Ishikawa (cell line): Measurements from ENCODE around the gene RPRD1A.

Experiments
- CEBPB ChIP-seq: IDR thresholded peaks from 2 replicates; pipeline ENCODE4 v1.6.1; 2012
- CREB1 ChIP-seq: IDR thresholded peaks from 2 replicates; pipeline ENCODE4 v1.6.1; 2012; ENCODE audit warnings: low read depth
- EGR1 ChIP-seq: IDR thresholded peaks from 2 replicates; pipeline ENCODE4 v1.6.1; 2012
- EP300 ChIP-seq: IDR thresholded peaks from 2 replicates; pipeline ENCODE4 v1.6.1; 2012; ENCODE audit warnings: borderline replicate concordance
- FOXM1 ChIP-seq: IDR thresholded peaks from 2 replicates; pipeline ENCODE4 v1.6.1; 2012; ENCODE audit warnings: low read depth, borderline replicate concordance
- MAX ChIP-seq: IDR thresholded peaks from 2 replicates; pipeline ENCODE4 v1.6.1; 2012
- NFIC ChIP-seq: IDR thresholded peaks from 2 replicates; pipeline ENCODE4 v1.6.1; 2012
- RAD21 ChIP-seq: IDR thresholded peaks from 2 replicates; pipeline ENCODE4 v1.6.1; 2012; ENCODE audit warnings: low read depth
- REST ChIP-seq: IDR thresholded peaks from 2 replicates; pipeline ENCODE4 v1.6.1; 2012; ENCODE audit warnings: low read depth, mild to moderate bottlenecking
- TAF1 ChIP-seq: IDR thresholded peaks from 2 replicates; pipeline ENCODE4 v1.6.1; 2012; ENCODE audit warnings: low read depth, mild to moderate bottlenecking
- TCF12 ChIP-seq: IDR thresholded peaks from 2 replicates; pipeline ENCODE4 v1.6.1; 2012; ENCODE audit warnings: low read depth
- TEAD4 ChIP-seq: IDR thresholded peaks from 2 replicates; pipeline ENCODE4 v1.6.1; 2012
- YY1 ChIP-seq: IDR thresholded peaks from 2 replicates; pipeline ENCODE4 v1.6.1; 2012; ENCODE audit warnings: low read depth
- ZBTB7A ChIP-seq: IDR thresholded peaks from 2 replicates; pipeline ENCODE4 v1.6.1; 2012; ENCODE audit warnings: low read depth
- TF ChIP-seq, protein P1 (sequence below): IDR thresholded peaks from 2 replicates; pipeline ENCODE4 v1.6.1; 2012

Gene RPRD1A

GRCh38 chr18:36015629-36016028 is 51.7 kb downstream of the RPRD1A start:
- TF ChIP-seq MAX (no peak), ZBTB7A (no peak), CEBPB (no peak), CREB1 (no peak)

DNA sequence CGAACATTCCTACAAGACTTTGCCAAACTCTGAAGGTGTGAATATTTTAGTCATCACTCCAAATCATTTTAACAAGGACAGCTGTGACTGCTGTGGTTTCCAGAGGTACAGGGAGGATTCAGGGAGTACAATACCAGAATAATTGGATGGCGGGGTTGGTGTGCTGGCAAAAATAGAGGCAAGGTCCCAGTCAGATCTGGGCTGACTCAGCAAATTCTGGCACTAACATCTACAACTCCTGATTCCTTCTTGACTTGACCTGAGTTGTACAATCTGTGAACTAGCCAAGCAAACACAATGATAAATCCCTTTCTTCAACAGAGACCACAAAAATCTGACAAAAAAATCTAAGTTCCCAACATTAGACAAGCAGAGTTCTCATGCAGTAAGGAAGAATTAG is 54.5 kb downstream of the RPRD1A start:
- TF ChIP-seq MAX (no peak), TEAD4 (no peak), CEBPB (no peak), EGR1 (no peak), RAD21 (no peak), CREB1 (no peak), NFIC (no peak), ZBTB7A (no peak), YY1 (no peak), REST (no peak), FOXM1 (no peak), TCF12 (no peak), EP300 (no peak), TAF1 (no peak)
- TF ChIP-seq, protein P1, sequence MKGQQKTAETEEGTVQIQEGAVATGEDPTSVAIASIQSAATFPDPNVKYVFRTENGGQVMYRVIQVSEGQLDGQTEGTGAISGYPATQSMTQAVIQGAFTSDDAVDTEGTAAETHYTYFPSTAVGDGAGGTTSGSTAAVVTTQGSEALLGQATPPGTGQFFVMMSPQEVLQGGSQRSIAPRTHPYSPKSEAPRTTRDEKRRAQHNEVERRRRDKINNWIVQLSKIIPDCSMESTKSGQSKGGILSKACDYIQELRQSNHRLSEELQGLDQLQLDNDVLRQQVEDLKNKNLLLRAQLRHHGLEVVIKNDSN: no peak

DNA sequence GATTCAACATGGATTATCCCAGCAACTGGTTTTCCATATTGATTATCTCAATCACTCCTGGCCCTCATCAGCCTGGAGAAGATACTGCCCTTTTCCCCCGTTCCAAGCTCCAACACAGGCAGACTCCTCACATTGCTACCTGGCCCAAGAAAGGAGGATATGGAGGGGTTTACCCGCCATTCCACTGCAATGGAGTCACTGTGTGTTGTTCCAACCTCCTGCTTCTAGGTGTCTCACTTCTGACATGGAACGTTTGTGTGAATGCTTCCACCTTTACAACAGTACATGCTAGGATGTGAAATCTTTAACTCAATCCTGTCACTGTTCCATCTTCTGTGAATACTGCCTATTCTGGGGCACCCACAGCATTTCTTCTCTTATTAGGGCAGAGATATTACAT is 58.1 kb downstream of the RPRD1A start:
- no peak for TF ChIP-seq NFIC
- no peak for TF ChIP-seq REST
- no peak for TF ChIP-seq TEAD4
- no peak for TF ChIP-seq CREB1
- TF ChIP-seq FOXM1: no peak

GRCh38 chr18:36006997-36007396 is 60.4 kb downstream of the RPRD1A start:
- TF ChIP-seq REST: no peak
- no peak for TF ChIP-seq CREB1
- TF ChIP-seq NFIC: no peak
- no peak for TF ChIP-seq FOXM1
- TF ChIP-seq TAF1: no peak

GRCh38 chr18:35999925-36000324 is 67.4 kb downstream of the RPRD1A start:
- no peak for TF ChIP-seq YY1

- TF ChIP-seq EP300 (no peak), MAX (no peak), NFIC (no peak), CEBPB (no peak), FOXM1 (no peak), TAF1 (no peak), RAD21 (no peak), CREB1 (no peak)
These were observed 68.4 kb downstream of the RPRD1A start for GRCh38 chr18:35998967-35999366.
